GM12892 (cell line): ENCODE results near the gene ARHGEF16.

Experiments used
- DNase-seq: peaks from one replicate; pipeline ENCODE4 v3.0.0; 2011; ENCODE audit not compliant: insufficient read length
- FAIRE-seq: peaks from 2 replicates; lab custom pipeline; 2011; peaks lifted over from hg19 to GRCh38; lab: Jason Lieb, UNC
- POLR2A ChIP-seq: IDR thresholded peaks from 2 replicates; pipeline ENCODE4 v1.6.1; 2011; ENCODE audit warnings: low read depth, low read length, control low read depth
- POLR2AphosphoS5 ChIP-seq: IDR thresholded peaks from 2 replicates; pipeline ENCODE4 v1.6.1; 2011; ENCODE audit warnings: low read depth, low read length, control low read depth
- TAF1 ChIP-seq: IDR thresholded peaks from 2 replicates; pipeline ENCODE4 v1.6.1; 2011; ENCODE audit warnings: low read depth, mild to moderate bottlenecking, control low read depth, low read length, borderline replicate concordance

Gene ARHGEF16

GRCh38 chr1:3423896-3424611 lies 30.4 kb upstream of the ARHGEF16 start:
- FAIRE-seq = no peak
- TF ChIP-seq POLR2A (no peak), POLR2AphosphoS5 (no peak), TAF1 (no peak)
- no peak for DNase-seq

- TF ChIP-seq POLR2AphosphoS5 (no peak), POLR2A (no peak), TAF1 (no peak)
- DNase-seq (no peak), FAIRE-seq (no peak)
Measured at GRCh38 chr1:3425486-3426215, 28.8 kb upstream of the ARHGEF16 start.

- no peak for DNase-seq
- FAIRE-seq = no peak
- no peak for TF ChIP-seq POLR2AphosphoS5
- no peak for TF ChIP-seq TAF1
- TF ChIP-seq POLR2A = no peak
Measured at GRCh38 chr1:3426956-3427535, 27.4 kb upstream of the ARHGEF16 start.

GRCh38 chr1:3427711-3428704 lies 26.5 kb upstream of the ARHGEF16 start:
- no peak for FAIRE-seq
- no peak for DNase-seq
- no peak for TF ChIP-seq POLR2A
- TF ChIP-seq TAF1 = no peak
- no peak for TF ChIP-seq POLR2AphosphoS5

- no peak for FAIRE-seq
- no peak for DNase-seq
- TF ChIP-seq POLR2A = no peak
- TF ChIP-seq TAF1 = no peak
Measured at GRCh38 chr1:3428899-3429298, 25.6 kb upstream of the ARHGEF16 start.

- DNase-seq (no peak), FAIRE-seq (no peak)
- TF ChIP-seq POLR2A (no peak), TAF1 (no peak), POLR2AphosphoS5 (no peak)
Measured at GRCh38 chr1:3429320-3429719, 25.1 kb upstream of the ARHGEF16 start.

- FAIRE-seq (no peak), DNase-seq (no peak)
- no peak for TF ChIP-seq POLR2A
Measured at GRCh38 chr1:3429766-3430165, 24.7 kb upstream of the ARHGEF16 start.

- DNase-seq = no peak
- FAIRE-seq = no peak
- TF ChIP-seq POLR2A = no peak
- no peak for TF ChIP-seq TAF1
- no peak for TF ChIP-seq POLR2AphosphoS5
Measured at GRCh38 chr1:3430406-3430805, 24.1 kb upstream of the ARHGEF16 start.

- TF ChIP-seq TAF1 = no peak
- no peak for TF ChIP-seq POLR2A
- TF ChIP-seq POLR2AphosphoS5 = no peak
- FAIRE-seq (no peak), DNase-seq (no peak)
Measured at GRCh38 chr1:3430820-3431219, 23.6 kb upstream of the ARHGEF16 start.

- FAIRE-seq (no peak), DNase-seq (no peak)
- no peak for TF ChIP-seq POLR2A
- TF ChIP-seq TAF1 = no peak
- TF ChIP-seq POLR2AphosphoS5 = no peak
Measured at GRCh38 chr1:3431266-3431665, 23.2 kb upstream of the ARHGEF16 start.

GRCh38 chr1:3431686-3432085 lies 22.8 kb upstream of the ARHGEF16 start:
- FAIRE-seq (no peak), DNase-seq (no peak)
- no peak for TF ChIP-seq TAF1
- TF ChIP-seq POLR2A = no peak
- TF ChIP-seq POLR2AphosphoS5 = no peak
